ENCODE measurements around the gene TRIAP1.
"Not testable (repeated sequence)": the region's sequence is repeated elsewhere in the genome, so short reads cannot be mapped to it uniquely, and the experiment has no call there.

Gene TRIAP1

DNA sequence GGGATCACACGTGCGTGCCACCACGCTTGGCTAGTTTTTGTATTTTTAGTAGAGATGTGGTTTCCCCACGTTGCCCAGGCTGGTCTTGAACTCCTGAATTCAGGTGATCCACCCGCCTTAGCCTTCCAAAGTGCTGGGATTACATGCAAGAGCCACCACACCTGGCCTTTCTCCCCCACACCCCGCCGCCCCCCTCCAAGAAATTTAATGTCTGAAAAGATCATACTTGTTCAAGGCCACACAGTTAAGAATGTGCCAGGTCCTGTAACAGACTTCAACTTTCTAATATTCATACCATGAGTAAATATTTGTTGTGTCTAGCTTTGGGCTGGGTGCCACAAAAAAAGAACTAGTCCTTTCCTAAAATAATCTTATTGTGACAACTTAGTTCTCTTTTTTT, 9.1 kb upstream of the TRIAP1 start:
- H3K4me3 ChIP-seq (ENCODE audit: low read depth, low read length), result no peak overlapping the region
- TF ChIP-seq, protein P1, sequence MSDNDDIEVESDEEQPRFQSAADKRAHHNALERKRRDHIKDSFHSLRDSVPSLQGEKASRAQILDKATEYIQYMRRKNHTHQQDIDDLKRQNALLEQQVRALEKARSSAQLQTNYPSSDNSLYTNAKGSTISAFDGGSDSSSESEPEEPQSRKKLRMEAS (IDR thresholded peaks at IDR 0.05; ENCODE audit: low read depth, low read length), result no peak
- TF ChIP-seq MYC (IDR thresholded peaks at IDR 0.05; ENCODE audit: low read depth, low read length) (no peak), POLR2A (IDR thresholded peaks at IDR 0.05; ENCODE audit: extremely low read depth, insufficient read length) (no peak)
- TF ChIP-seq, protein P2, sequence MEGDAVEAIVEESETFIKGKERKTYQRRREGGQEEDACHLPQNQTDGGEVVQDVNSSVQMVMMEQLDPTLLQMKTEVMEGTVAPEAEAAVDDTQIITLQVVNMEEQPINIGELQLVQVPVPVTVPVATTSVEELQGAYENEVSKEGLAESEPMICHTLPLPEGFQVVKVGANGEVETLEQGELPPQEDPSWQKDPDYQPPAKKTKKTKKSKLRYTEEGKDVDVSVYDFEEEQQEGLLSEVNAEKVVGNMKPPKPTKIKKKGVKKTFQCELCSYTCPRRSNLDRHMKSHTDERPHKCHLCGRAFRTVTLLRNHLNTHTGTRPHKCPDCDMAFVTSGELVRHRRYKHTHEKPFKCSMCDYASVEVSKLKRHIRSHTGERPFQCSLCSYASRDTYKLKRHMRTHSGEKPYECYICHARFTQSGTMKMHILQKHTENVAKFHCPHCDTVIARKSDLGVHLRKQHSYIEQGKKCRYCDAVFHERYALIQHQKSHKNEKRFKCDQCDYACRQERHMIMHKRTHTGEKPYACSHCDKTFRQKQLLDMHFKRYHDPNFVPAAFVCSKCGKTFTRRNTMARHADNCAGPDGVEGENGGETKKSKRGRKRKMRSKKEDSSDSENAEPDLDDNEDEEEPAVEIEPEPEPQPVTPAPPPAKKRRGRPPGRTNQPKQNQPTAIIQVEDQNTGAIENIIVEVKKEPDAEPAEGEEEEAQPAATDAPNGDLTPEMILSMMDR (IDR thresholded peaks at IDR 0.05; ENCODE audit: low read depth, low read length), result no peak
- DNase-seq (ENCODE audit: low read depth), result no peak

DNA sequence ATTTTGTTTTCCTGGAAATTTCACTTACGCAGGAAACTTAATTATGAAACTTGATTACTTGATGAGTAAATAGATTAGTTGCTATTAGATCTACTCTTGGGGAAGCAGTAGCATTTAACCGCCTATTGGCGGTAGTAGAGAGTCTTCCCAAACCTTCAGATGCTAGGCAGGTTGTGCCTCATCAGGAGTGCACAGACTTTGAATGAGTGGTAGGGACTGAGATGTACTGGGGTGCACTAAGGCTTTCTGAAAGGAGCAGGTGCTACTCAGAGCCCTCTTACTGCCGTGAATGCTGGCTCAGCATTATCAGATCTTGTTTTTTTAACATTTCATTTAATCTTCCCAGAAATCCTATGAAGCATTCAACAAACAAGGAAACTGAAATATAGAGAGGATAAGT, 7.8 kb upstream of the TRIAP1 start:
- TF ChIP-seq, protein P2 (IDR thresholded peaks at IDR 0.05; ENCODE audit: low read depth, low read length), result peak; percentile 88
- TF ChIP-seq POLR2A (IDR thresholded peaks at IDR 0.05; ENCODE audit: extremely low read depth, insufficient read length), result no peak
- TF ChIP-seq, protein P1 (IDR thresholded peaks at IDR 0.05; ENCODE audit: low read depth, low read length), result no peak
- peak; percentile 67 for DNase-seq (ENCODE audit: low read depth)
- no peak overlapping the region for H3K4me3 ChIP-seq (ENCODE audit: low read depth, low read length)

DNA sequence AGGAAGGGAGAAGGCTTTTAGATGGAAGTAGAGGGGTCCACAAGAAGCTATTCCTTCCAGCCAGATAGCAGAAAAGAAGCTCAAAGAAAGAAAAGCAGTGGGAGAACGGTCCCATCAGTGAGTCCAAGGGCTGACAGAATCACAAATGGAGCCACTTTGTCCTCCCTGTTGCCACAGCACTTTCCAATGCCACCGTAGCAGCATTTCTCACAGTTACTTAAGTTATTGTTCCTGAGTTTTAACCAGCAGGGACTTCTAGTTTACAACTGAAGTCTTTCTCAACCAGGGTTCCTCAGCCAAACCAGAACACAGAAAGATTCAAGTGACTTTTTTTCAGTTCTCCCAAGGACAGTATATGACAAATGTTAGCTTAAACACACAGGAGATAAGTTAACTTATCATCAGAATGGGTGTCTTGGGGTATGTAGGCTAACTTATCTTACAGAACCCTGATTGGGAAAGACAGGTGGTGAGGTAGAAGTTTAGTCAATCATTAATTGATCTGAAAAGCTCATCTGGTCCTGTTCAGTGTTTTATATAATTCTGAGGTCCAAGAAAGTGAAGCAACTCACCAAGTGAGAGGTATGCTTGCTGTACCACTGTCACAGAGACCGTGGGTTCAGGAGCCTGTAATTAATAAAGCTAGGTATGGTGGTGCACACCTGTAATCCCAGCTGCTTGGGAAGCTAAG, 7.0 kb upstream of the TRIAP1 start:
- DNase-seq (ENCODE audit: low read depth), result no peak
- TF ChIP-seq, protein P1 (IDR thresholded peaks at IDR 0.05; ENCODE audit: low read depth, low read length), result no peak
- H3K4me3 ChIP-seq (ENCODE audit: low read depth, low read length), result no peak overlapping the region

DNA sequence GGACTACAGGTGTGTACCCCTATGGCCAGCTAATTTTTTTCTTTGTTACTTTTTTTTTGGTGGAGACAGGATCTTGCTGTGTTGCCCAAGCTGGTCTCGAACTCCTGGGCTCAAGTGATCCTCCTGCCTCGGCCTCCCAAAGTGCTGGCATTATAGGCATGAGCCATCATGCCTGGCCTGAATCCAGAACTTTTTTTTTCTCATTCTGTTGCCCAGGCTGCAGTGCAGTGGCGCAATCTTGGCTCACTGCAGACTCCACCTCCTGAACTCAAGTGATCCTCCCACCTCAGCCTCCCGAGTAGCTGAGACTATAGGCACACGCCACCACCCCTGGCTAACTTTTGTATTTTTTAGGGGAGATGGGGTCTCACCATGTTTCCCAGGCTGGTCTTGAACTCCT, 6.3 kb upstream of the TRIAP1 start:
- H3K4me3 ChIP-seq (ENCODE audit: low read depth, low read length), result not testable (repeated sequence)
- peak; percentile 36 for DNase-seq (ENCODE audit: low read depth)

DNA sequence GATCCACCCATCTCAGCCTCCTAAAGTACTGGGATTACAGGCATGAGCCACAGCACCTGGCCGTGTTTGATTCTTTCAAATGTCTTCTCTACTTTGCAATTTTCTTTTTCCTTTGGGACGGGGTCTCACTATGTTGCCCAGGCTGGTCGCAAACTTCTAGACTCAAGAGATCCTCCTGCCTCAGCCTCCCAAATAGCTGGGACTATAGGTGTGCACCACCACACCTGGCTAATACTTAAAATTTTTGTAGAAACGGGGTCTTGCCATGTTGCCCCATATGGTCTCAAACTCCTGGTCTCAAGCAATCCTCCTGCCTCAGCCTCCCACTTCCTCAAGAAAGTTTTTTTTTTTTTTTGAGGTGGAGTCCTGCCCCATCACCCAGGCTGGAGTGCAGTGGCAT, 1.8 kb upstream of the TRIAP1 start:
- no peak for DNase-seq (ENCODE audit: low read depth)
- TF ChIP-seq MYC (IDR thresholded peaks at IDR 0.05; ENCODE audit: low read depth, low read length) (no peak), POLR2A (IDR thresholded peaks at IDR 0.05; ENCODE audit: extremely low read depth, insufficient read length) (no peak)
- TF ChIP-seq, protein P1 (IDR thresholded peaks at IDR 0.05; ENCODE audit: low read depth, low read length), result no peak
- TF ChIP-seq, protein P2 (IDR thresholded peaks at IDR 0.05; ENCODE audit: low read depth, low read length), result no peak
- H3K4me3 ChIP-seq (ENCODE audit: low read depth, low read length), result peak overlapping the region; percentile 77

DNA sequence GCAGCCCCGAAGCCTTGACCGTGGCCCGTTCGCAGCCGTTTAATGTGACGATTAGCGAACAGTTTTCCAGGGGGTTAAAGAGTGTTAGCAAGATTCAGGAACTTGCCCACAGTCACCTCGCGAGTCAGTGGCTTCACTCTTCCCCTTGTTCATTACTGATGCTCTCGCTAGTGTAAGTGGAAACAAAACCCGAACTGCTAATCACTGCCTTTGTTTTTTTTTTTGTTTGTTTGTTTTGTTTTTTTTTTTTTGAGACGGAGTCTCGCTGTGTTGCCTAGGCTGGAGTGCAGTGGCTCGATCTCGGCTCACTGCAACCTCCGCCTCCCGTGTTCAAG, 627 bp upstream of the TRIAP1 start:
- H3K4me3 ChIP-seq (ENCODE audit: low read depth, low read length), result peak overlapping the region; percentile 77
- not testable (repeated sequence) for DNase-seq (ENCODE audit: low read depth)

DNA sequence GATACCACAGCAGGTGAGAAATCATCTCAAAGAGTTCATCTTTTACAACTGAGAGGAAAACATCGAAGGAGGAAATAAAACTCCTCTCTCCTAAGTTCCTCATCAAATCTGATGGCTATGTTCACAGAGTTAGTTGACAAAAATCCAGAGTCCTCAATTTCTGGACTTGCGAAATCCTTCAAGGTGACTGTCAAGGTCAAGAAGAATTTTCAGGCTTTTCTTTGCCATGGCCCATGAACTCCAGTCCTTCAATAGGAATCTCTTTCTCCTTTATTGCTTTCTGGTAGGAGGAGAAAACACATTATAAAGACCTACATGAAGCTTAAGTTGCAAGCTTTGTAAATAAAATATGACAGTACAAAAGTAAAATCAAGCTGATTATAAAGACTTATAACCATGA, 1.5 kb downstream of the TRIAP1 start:
- no peak for TF ChIP-seq MYC (IDR thresholded peaks at IDR 0.05; ENCODE audit: low read depth, low read length)
- TF ChIP-seq, protein P2 (IDR thresholded peaks at IDR 0.05; ENCODE audit: low read depth, low read length), result no peak
- TF ChIP-seq, protein P1 (IDR thresholded peaks at IDR 0.05; ENCODE audit: low read depth, low read length), result no peak
- no peak for TF ChIP-seq POLR2A (IDR thresholded peaks at IDR 0.05; ENCODE audit: extremely low read depth, insufficient read length)
- DNase-seq (ENCODE audit: low read depth), result no peak
- peak overlapping the region; percentile 77 for H3K4me3 ChIP-seq (ENCODE audit: low read depth, low read length)

All from NB4 (cell line).